BLaER1 (cell line): Measurements from ENCODE around the gene DAP3.
"Not testable (repeated sequence)": the region's sequence is repeated elsewhere in the genome, so short reads cannot be mapped to it uniquely, and the experiment has no call there.

Experiments
- H3K27ac ChIP-seq: shearing (Covaris generic); formaldehyde crosslinking; 2 replicates; pipeline ENCODE4 v1.8.1; 2022
- H3K27me3 ChIP-seq: shearing (Covaris generic); formaldehyde crosslinking; 2 replicates; pipeline ENCODE4 v1.8.1; 2022
- H3K36me3 ChIP-seq: shearing (Covaris generic); formaldehyde crosslinking; 2 replicates; pipeline ENCODE4 v1.8.1; 2022
- H3K4me1 ChIP-seq: shearing (Covaris generic); formaldehyde crosslinking; 2 replicates; pipeline ENCODE4 v1.8.1; 2022
- H3K4me2 ChIP-seq: shearing (Covaris generic); formaldehyde crosslinking; 2 replicates; pipeline ENCODE4 v1.8.1; 2022
- H3K4me3 ChIP-seq: shearing (Covaris generic); formaldehyde crosslinking; 2 replicates; pipeline ENCODE4 v1.8.1; 2022
- H3K9ac ChIP-seq: shearing (Covaris generic); formaldehyde crosslinking; 2 replicates; pipeline ENCODE4 v1.8.1; 2022
- H3K9me3 ChIP-seq: shearing (Covaris generic); formaldehyde crosslinking; 2 replicates; pipeline ENCODE4 v1.8.1; 2022
- H4K20me1 ChIP-seq: shearing (Covaris generic); formaldehyde crosslinking; 2 replicates; pipeline ENCODE4 v1.8.1; 2022
- Cebpa-rat ChIP-seq: shearing (Covaris generic); IDR thresholded peaks from 2 replicates; pipeline ENCODE4 v1.8.1; 2022

The DAP3 gene

DNA sequence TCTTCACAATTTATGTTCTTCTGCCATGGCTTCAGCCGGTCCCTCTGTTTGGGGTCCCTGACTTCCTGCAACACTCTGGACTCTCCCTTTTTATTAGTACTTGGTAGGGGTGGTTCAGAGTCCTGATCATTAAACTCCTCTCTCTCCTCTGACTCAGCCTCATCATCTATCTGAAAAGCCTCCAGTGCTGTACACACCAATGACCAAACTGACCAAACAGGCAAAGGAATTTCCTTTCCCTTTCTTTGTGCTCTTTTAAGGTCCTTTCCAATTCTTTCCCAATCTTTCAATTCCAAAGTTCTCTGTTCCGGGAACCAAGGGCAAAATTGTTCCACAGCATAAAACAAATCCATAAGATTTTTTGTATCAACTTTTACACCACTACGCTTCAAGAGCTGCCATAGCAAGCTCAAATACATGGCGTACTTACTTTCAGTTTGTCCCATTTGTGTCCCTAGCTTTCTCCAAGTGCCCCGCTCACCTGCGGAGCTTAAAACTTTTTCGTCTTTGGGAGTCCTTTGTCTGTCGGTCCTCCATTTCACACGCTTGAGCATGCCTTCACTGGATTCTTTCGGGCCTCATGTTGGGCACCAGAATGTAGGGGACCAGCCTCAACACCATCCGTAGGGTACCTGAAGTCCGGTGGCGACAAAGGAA is 9.6 kb downstream of the DAP3 start:
- Histone ChIP-seq H3K9me3 (peaks cover 55% of the 10 kb centered on the region), H3K9ac (no peak overlapping the region), H4K20me1 (peaks cover 58% of the 10 kb centered on the region), H3K27me3 (no peaks in the 10 kb centered on the region), H3K4me1 (no peaks in the 10 kb centered on the region), H3K4me3 (no peak overlapping the region), H3K27ac (no peak overlapping the region), H3K36me3 (peaks cover 70% of the 10 kb centered on the region), H3K4me2 (no peak overlapping the region)
- TF ChIP-seq Cebpa-rat = no peak

DNA sequence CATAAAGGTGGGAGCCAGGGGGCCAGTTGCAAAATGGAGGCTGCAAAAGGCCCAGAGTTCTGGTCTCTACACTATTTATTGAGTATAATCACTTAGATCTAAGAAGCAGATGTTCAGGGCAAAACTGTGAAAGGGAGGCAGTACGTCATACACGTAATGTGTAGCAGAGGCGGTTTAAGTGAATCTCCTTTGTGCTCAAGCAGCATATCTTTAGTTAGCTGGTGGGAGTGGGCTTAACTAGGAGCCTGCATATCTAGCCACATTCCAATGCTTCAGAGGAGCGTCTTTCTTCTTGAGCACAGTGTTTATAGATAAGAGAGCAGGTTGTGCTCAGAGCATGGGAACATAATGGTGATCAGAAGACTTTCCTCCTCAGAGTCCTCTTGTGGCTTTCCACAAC is 10.2 kb downstream of the DAP3 start:
- Histone ChIP-seq H4K20me1 (peaks cover 62% of the 10 kb centered on the region), H3K9me3 (peaks cover 50% of the 10 kb centered on the region), H3K36me3 (peaks cover 64% of the 10 kb centered on the region)
- not testable (repeated sequence) for H3K4me1 ChIP-seq, H3K9ac ChIP-seq, H3K27ac ChIP-seq, H3K4me3 ChIP-seq, H3K27me3 ChIP-seq, H3K4me2 ChIP-seq

DNA sequence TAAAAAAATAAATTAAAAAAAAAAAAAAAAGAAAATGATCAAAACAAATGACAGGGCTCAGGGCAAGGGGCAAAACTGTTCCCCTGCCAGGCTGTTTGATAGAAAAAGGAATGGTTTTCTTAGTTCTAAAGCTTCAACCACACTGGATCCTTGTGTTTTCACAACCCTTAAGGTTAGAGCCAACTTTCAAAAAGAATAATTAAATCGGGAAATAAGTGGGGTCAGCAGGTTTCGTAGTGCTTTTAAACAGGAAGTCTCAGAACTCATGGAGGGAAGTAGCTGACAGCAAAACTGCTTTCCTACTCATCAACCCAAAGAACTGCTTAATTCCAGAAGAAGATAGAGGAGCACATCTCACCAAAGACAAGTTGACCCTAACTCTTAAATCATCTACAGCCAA is 12.8 kb downstream of the DAP3 start:
- Histone ChIP-seq H4K20me1 (peaks cover 63% of the 10 kb centered on the region), H3K36me3 (peaks cover 67% of the 10 kb centered on the region), H3K9me3 (peaks cover 43% of the 10 kb centered on the region)
- not testable (repeated sequence) for H3K4me2 ChIP-seq, H3K4me3 ChIP-seq, H3K9ac ChIP-seq, H3K27ac ChIP-seq, H3K27me3 ChIP-seq, H3K4me1 ChIP-seq

DNA sequence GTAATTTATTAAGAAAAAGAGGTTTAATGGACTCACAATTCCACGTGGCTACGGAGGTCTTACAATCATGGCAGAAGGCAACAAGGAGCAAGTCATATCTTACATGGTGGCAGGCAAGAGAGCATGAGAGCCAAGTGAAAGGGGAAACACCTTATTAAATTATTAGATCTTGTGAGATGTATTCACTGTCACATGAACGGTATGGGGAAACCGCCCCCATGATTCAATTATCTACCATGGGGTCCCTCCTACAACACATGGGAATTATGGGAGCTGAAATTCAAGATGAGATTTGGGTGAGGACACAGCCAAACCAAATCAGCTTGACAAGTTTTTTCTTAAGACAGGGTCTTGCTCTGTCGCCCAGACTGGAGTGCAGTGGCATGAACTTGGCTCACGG is 14.3 kb downstream of the DAP3 start:
- Histone ChIP-seq H3K4me1 (no peaks in the 10 kb centered on the region), H3K9ac (no peak overlapping the region), H3K36me3 (peaks cover 59% of the 10 kb centered on the region), H4K20me1 (peaks cover 56% of the 10 kb centered on the region), H3K27me3 (no peaks in the 10 kb centered on the region), H3K4me2 (no peak overlapping the region), H3K9me3 (peaks cover 30% of the 10 kb centered on the region), H3K4me3 (no peak overlapping the region), H3K27ac (no peak overlapping the region)
- no peak for TF ChIP-seq Cebpa-rat

DNA sequence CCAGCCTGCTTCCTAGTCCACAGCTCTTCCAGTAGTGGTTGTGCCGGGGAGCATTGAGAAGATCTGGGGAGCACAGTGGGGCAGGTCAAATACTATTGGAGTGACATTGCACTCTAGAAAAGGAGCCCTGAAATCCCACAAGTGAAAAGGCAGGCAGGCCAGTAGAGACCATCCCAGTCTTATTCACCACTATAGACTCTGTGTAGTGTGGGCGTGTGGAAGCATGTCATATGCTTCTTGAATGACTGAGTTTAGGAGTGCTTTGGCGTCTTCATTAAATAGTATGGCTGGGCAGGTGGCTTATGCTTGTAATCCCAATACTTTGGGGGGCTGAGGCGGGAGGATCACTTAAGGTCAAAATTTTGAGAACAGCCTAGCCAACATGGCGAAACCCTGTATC is 15.5 kb downstream of the DAP3 start:
- H3K27me3 ChIP-seq, H3K9ac ChIP-seq, H3K4me2 ChIP-seq, H3K4me1 ChIP-seq, H3K4me3 ChIP-seq, H3K27ac ChIP-seq: not testable (repeated sequence)
- Histone ChIP-seq H3K9me3 (peaks cover 30% of the 10 kb centered on the region), H3K36me3 (peaks cover 58% of the 10 kb centered on the region), H4K20me1 (peaks cover 55% of the 10 kb centered on the region)

DNA sequence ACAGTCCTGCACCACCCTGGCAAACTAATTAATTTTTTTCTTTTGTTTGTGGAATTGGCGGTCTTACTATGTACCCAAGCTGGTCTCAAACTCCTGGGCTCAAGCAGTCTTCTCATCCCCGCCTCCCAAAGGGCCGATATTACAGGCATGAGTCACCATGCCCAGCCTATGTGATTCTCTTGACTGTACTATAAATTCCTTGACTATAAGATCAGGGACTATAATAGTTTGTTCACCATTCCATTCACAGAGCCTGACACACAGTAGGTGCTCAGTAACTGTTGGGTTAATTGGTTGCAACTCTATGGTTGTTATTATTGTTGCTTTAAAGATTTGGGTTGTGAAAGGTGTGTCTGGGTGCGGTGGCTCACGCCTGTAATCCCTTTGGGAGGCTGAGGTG is 17.2 kb downstream of the DAP3 start:
- Histone ChIP-seq H4K20me1 (peaks cover 55% of the 10 kb centered on the region), H3K9ac (no peak overlapping the region), H3K4me1 (no peaks in the 10 kb centered on the region), H3K27me3 (no peaks in the 10 kb centered on the region), H3K27ac (no peak overlapping the region), H3K36me3 (peaks cover 64% of the 10 kb centered on the region), H3K4me3 (no peak overlapping the region), H3K9me3 (peaks cover 23% of the 10 kb centered on the region), H3K4me2 (no peak overlapping the region)
- no peak for TF ChIP-seq Cebpa-rat

DNA sequence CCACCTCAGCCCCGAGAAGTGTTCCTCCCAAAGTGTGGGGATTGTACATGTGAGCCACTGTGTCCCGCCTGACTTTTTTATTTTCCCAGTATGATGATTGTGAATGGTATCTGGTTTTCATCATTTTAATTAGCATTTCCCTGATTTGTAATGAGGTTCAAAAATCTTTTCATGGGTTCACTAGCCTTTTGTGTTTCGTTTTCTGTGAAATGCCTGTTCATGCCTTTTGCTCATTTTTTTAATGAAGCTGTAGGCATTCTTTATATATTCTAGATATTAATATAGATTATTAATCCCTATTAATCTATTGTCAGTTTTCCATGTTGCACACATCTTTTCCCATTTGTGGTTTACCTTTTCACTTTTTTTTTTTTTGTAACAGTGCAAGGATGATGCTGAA is 20.5 kb downstream of the DAP3 start:
- no peak for TF ChIP-seq Cebpa-rat
- peaks cover 81% of the 10 kb centered on the region for H3K36me3 ChIP-seq
- no peak overlapping the region for H3K4me2 ChIP-seq
- H3K9me3 ChIP-seq = peaks cover 16% of the 10 kb centered on the region
- no peak overlapping the region for H3K9ac ChIP-seq
- no peak overlapping the region for H3K4me3 ChIP-seq
- H3K27me3 ChIP-seq = no peaks in the 10 kb centered on the region
- no peaks in the 10 kb centered on the region for H3K4me1 ChIP-seq
- H3K27ac ChIP-seq = no peak overlapping the region
- peaks cover 46% of the 10 kb centered on the region for H4K20me1 ChIP-seq

DNA sequence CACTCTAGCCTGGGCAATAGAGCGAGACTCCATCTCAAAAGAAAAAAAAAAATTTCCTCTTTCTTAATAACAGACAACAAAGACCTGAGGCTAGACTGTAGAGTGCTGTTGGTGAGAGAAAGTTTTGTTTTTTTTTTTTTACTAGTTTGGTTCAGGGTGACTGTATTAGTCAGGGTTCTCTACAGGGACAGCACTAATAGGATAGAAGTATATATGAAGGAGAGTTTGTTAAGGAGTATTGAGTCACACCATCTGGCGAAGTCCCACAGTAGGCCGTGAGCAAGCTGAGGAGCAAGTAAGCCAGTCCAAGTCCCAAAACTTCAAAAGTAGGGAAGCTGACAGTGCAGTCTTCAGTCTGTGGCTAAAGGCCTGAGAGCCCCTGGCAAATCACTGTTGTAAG is 22.6 kb downstream of the DAP3 start:
- H3K9me3 ChIP-seq = peaks cover 11% of the 10 kb centered on the region
- H3K4me1 ChIP-seq, H3K27me3 ChIP-seq, H3K9ac ChIP-seq, H3K27ac ChIP-seq, H3K4me2 ChIP-seq, H3K4me3 ChIP-seq: not testable (repeated sequence)
- H3K36me3 ChIP-seq = peaks cover 82% of the 10 kb centered on the region
- H4K20me1 ChIP-seq = peaks cover 38% of the 10 kb centered on the region; the same call in 1 of the 2 replicates

DNA sequence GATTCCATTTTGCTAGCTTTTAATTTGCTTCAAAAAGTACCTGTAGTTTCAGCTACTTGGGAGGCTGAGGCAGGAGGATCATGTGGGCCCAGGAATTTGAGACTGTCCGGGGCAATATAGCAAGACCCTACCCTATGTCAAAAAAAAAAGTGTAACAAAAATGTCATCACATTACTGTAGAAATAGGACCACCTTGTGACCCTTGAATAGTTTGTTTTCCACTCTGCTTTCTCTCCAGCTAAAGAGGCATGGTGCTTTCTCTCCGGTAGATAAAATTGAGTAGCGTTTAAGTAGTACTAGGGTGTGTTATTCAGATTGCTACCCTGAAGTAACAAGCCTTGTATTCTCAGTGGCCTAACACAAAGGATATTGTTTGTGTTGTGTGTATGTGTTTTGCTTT is 23.7 kb downstream of the DAP3 start:
- H3K9ac ChIP-seq, H3K27me3 ChIP-seq, H3K4me3 ChIP-seq, H3K4me2 ChIP-seq, H3K27ac ChIP-seq, H3K4me1 ChIP-seq: not testable (repeated sequence)
- Histone ChIP-seq H3K9me3 (peaks cover 11% of the 10 kb centered on the region), H4K20me1 (peaks cover 36% of the 10 kb centered on the region; the same call in 1 of the 2 replicates), H3K36me3 (peaks cover 89% of the 10 kb centered on the region)

DNA sequence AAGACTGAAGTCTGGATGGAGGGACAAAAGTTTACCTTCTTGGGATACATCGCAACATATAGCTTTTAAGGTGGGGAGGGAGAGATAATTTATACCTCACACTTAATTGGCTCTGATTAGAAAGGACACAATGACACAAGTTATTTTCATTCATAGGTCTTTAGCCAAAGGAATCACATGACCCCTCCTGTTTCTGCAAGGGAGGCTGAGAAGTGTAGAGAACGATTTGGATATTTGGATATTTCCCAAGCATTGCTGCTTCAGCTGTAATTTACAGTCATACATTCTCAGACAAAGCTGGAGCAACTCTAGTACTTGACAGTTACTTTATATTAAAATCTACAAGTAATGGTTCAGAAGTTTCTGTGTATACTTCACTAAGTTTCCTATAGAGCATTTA is 24.2 kb downstream of the DAP3 start:
- no peak overlapping the region for H3K4me2 ChIP-seq

DNA sequence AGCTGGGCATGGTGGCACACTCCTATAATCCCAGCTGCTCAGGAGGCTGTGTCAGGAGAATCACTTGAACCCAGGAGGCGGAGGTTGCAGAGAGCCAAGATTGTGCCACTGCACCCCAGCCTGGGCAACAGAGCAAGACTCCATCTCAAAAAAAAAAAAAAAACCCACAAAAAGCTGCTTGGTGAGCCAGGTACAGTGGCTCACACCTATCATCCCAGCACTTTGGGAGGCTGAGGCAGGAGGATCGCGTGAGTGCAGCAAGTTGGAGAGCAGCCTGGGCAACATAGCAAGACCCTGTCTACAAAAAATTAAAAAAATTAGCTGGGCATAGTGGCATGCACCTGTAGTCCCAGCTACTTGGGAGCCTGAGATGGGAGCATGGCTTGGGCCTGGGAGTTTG is 26.2 kb downstream of the DAP3 start:
- H3K27me3 ChIP-seq, H3K9me3 ChIP-seq, H3K4me2 ChIP-seq, H3K27ac ChIP-seq, H3K4me3 ChIP-seq, H3K4me1 ChIP-seq, H3K9ac ChIP-seq: not testable (repeated sequence)
- Histone ChIP-seq H3K36me3 (peaks cover 91% of the 10 kb centered on the region), H4K20me1 (0 out of 2 replicates have a peak, but pooled peaks cover 25% of the 10 kb centered on the region)

More for the DNA sequence above, 24.2 kb downstream of the DAP3 start:
- Histone ChIP-seq H3K27me3 (no peaks in the 10 kb centered on the region), H3K4me3 (no peak overlapping the region), H3K4me1 (0 out of 2 replicates have a peak, but pooled peaks cover 6% of the 10 kb centered on the region), H3K9me3 (peaks cover 11% of the 10 kb centered on the region), H3K9ac (no peak overlapping the region), H4K20me1 (peaks cover 32% of the 10 kb centered on the region; the same call in 1 of the 2 replicates), H3K27ac (no peak overlapping the region), H3K36me3 (peaks cover 91% of the 10 kb centered on the region)
- TF ChIP-seq Cebpa-rat = no peak
